ENCODE results near the gene SMIM10L2A. TPM values are rescaled to one million over a fixed set of nuclear protein-coding genes. Genes with fewer than 3 reads are reported as not detected.

SMIM10L2A gene
- total and polyA plus RNA-seq, 10 of the 15 experiments (the other 5 are each of a cell fraction or from before 2014, with no cell fraction given) = 0.02 to 0.05 (median 0.03) TPM; not detected in 7

DNA sequence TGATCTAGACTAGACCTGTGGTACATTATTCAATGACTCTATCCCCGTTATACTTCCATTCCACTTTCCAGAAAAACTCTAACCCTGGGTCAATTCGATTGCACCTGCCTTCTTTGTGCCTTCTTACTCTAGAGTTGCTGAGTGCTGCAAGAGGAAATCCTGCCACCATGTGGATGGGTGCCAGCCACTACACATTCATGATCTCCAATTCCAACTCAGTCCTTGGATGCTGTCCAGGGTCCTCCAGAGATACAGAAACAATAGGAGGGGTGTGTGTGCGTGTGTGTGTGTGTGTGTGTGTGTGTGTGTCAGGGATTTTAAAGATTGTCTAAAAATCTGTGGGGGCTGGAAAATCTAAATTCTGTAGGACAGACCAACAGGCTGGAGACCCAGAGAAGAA is 55.8 kb downstream of the SMIM10L2A start:
- H4K20me1 ChIP-seq (ENCODE audit: control insufficient read depth, insufficient read depth) = no peaks in the 10 kb centered on the region
- WGBS (ENCODE audit: insufficient coverage, insufficient replicate concordance, low lambda C conversion rate, missing lambda C conversion rate) = 0% methylated on average over 3 of the region's 3 CpGs
- no peaks in the 10 kb centered on the region for H3K9me3 ChIP-seq (replicated peaks; ENCODE audit: control insufficient read depth, insufficient read depth, low read length)
- H3K4me2 ChIP-seq (ENCODE audit: control insufficient read depth, insufficient read depth) = no peak overlapping the region
- H3K36me3 ChIP-seq (ENCODE audit: control insufficient read depth in 2 of 2, insufficient read depth in 2 of 2, low read length in 1 of 2) = no peaks in the 10 kb centered on the region
- intact Hi-C loops (cut with micrococcal nuclease; ENCODE audit: unreplicated experiment) = loop anchor here (1.0 kb wide), 1 partner anchor 291 kb away; no protein-coding TSS in a partner anchor
- no peaks in the 10 kb centered on the region for H3K79me2 ChIP-seq (ENCODE audit: control insufficient read depth, insufficient read depth, low read length)
- in situ Hi-C loops (cut with MboI) = no loop called here
- no peak overlapping the region for H3K4me3 ChIP-seq
- H3K4me1 ChIP-seq (ENCODE audit: control insufficient read depth, insufficient read depth, low read length) = no peaks in the 10 kb centered on the region
- BruUV-seq (replicated peaks) = no TSS peak
- no peak overlapping the region for H3K27ac ChIP-seq (ENCODE audit: control insufficient read depth, insufficient read depth)
- SMC1A ChIA-PET (ENCODE audit: uncharacterized antibody, unreplicated experiment) = no interaction called here
- CTCF ChIA-PET = no interaction called here
- H3K27me3 ChIP-seq (replicated peaks in 1 of 2; ENCODE audit: control insufficient read depth in 2 of 2, insufficient read depth in 2 of 2, low read length in 1 of 2) = no peaks in the 10 kb centered on the region; a peak in 2 of 4 replicates
- no peak overlapping the region for H2AFZ ChIP-seq (ENCODE audit: control insufficient read depth, low read depth, low read length)
- DNase-seq (ENCODE audit: low read depth, low spot score) (no peak), FAIRE-seq (no peak), ATAC-seq (peak; percentile 89)
- no peak overlapping the region for H3K9ac ChIP-seq (ENCODE audit: control insufficient read depth, insufficient read depth, low read length)
- POLR2A ChIA-PET = no interaction called here
- RAD21 ChIA-PET (ENCODE audit: unreplicated experiment) = no interaction called here
- TF ChIP-seq CTCF (IDR thresholded peaks at IDR 0.05 in 2 of 3, conservative IDR thresholded peaks at IDR 0.05 in 1 of 3; ENCODE audit: control insufficient read depth in 2 of 3, extremely low read depth in 1 of 3, insufficient read depth in 1 of 3, low read depth in 3 of 3, low read length in 3 of 3) (peak; percentile 47 to 68 (median 54); a peak in 5 of 6 replicates), SMARCA5 (IDR thresholded peaks at IDR 0.05) (no peak), ZNF24 (IDR thresholded peaks at IDR 0.05) (no peak), IRF4 (IDR thresholded peaks at IDR 0.05; ENCODE audit: low read depth, low read length) (no peak), BCL3 (IDR thresholded peaks at IDR 0.05; ENCODE audit: borderline replicate concordance, insufficient read depth, low read depth, low read length, poor library complexity, severe bottlenecking) (no peak), FOXK2 (IDR thresholded peaks at IDR 0.05) (no peak), PAX5 (IDR thresholded peaks at IDR 0.05; ENCODE audit: borderline replicate concordance, low read depth, low read length) (no peak), STAT3 (IDR thresholded peaks at IDR 0.05; ENCODE audit: low read depth, low read length) (no peak), SRF (IDR thresholded peaks at IDR 0.05; ENCODE audit: low read depth in 2 of 2, low read length in 2 of 2) (no peak), MEF2A (IDR thresholded peaks at IDR 0.05; ENCODE audit: insufficient read depth, low read depth, low read length) (no peak), ZNF622 (IDR thresholded peaks at IDR 0.05) (no peak), FOS (IDR thresholded peaks at IDR 0.05; ENCODE audit: borderline replicate concordance, extremely low read depth, insufficient read length) (no peak), BHLHE40 (IDR thresholded peaks at IDR 0.05; ENCODE audit: borderline replicate concordance in 1 of 2, low read depth in 2 of 2, low read length in 1 of 2) (0 out of 4 replicates have a peak, but pooled peaks of 1 of the 2 experiments have one; percentile 12), MXI1 (IDR thresholded peaks at IDR 0.05; ENCODE audit: low read depth, low read length) (no peak), SREBF1 (IDR thresholded peaks at IDR 0.05; ENCODE audit: low read length) (no peak), RAD21 (IDR thresholded peaks at IDR 0.05; ENCODE audit: insufficient read depth, low read depth, low read length) (peak; percentile 55), SMAD5 (IDR thresholded peaks at IDR 0.05; ENCODE audit: low read depth) (no peak), GATAD2B (conservative IDR thresholded peaks at IDR 0.05; ENCODE audit: low read depth) (no peak), SMC3 (IDR thresholded peaks at IDR 0.05; ENCODE audit: borderline replicate concordance, low read length) (peak; percentile 74)
- TF ChIP-seq, protein P1, sequence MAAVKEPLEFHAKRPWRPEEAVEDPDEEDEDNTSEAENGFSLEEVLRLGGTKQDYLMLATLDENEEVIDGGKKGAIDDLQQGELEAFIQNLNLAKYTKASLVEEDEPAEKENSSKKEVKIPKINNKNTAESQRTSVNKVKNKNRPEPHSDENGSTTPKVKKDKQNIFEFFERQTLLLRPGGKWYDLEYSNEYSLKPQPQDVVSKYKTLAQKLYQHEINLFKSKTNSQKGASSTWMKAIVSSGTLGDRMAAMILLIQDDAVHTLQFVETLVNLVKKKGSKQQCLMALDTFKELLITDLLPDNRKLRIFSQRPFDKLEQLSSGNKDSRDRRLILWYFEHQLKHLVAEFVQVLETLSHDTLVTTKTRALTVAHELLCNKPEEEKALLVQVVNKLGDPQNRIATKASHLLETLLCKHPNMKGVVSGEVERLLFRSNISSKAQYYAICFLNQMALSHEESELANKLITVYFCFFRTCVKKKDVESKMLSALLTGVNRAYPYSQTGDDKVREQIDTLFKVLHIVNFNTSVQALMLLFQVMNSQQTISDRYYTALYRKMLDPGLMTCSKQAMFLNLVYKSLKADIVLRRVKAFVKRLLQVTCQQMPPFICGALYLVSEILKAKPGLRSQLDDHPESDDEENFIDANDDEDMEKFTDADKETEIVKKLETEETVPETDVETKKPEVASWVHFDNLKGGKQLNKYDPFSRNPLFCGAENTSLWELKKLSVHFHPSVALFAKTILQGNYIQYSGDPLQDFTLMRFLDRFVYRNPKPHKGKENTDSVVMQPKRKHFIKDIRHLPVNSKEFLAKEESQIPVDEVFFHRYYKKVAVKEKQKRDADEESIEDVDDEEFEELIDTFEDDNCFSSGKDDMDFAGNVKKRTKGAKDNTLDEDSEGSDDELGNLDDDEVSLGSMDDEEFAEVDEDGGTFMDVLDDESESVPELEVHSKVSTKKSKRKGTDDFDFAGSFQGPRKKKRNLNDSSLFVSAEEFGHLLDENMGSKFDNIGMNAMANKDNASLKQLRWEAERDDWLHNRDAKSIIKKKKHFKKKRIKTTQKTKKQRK (IDR thresholded peaks at IDR 0.05; ENCODE audit: low read depth, low read length) = no peak
